Body of pancreas (tissue), 4 donors: ENCODE results near the gene GRIN1. TPM values are rescaled to one million over a fixed set of nuclear protein-coding genes. Genes with fewer than 3 reads are reported as not detected.

Source experiments
- ATAC-seq: fragments of 150-250 bp; one replicate; pipeline ENCODE4 v1.9.1; 2016
- DNase-seq, 4 donors: peaks; one replicate each; pipeline ENCODE4 v3.0.0-alpha.2; 2019
- H3K27ac ChIP-seq, 4 donors: fragments of 200-600 bp; sonication (generic); 1 replicate in 3 of 4; 2 replicates in 1 of 4; pipeline versions ENCODE4 v1.5.1 to v1.6.1; 2016 to 2019; ENCODE audit warnings: mild to moderate bottlenecking in 1 of 4, mixed read lengths in 1 of 4, moderate library complexity in 1 of 4
- H3K27me3 ChIP-seq, 2 donors: fragments of 200-600 bp; sonication (generic); one replicate each; pipeline ENCODE4 v1.6.0; 2016; ENCODE audit warnings: mild to moderate bottlenecking in 1 of 2
- H3K36me3 ChIP-seq, 2 donors: fragments of 200-600 bp; sonication (generic); replicated peaks in 1 of 2; 2 replicates each; pipeline ENCODE4 v1.5.1; 2016; ENCODE audit warnings: low read depth in 2 of 2; ENCODE audit not compliant: insufficient read depth in 1 of 2
- H3K4me1 ChIP-seq: fragments of 200-600 bp; sonication (generic); one replicate; pipeline ENCODE4 v1.6.0; 2016
- H3K4me3 ChIP-seq, 2 donors: fragments of 200-600 bp; sonication (generic); 1 replicate in 1 of 2; 2 replicates in 1 of 2; pipeline ENCODE4 v1.5.1; 2016 to 2019
- H3K9me3 ChIP-seq, 3 donors: fragments of 200-600 bp; sonication (generic); 1 replicate in 2 of 3; 2 replicates in 1 of 3; pipeline ENCODE4 v1.5.1; 2016
- CTCF ChIP-seq, 7 experiments: fragments of 450-650 bp in 4 of 7; fragments of 200-600 bp in 3 of 7; sonication (generic) in 3 of 7; IDR thresholded peaks; one replicate each; pipeline ENCODE4 v1.5.1; 2016 to 2019; ENCODE audit warnings: antibody characterized with exemption in 7 of 7
- POLR2A ChIP-seq, 3 donors: fragments of 450-650 bp; IDR thresholded peaks; one replicate each; pipeline ENCODE4 v1.6.1; 2016; ENCODE audit warnings: antibody characterized with exemption in 3 of 3, mild to moderate bottlenecking in 2 of 3
- WGBS, 2 donors: methylation state at CpG; one replicate each; pipeline ENCODE4 v1.1.5; 2017; 5-methylcytosine and 5-hydroxymethylcytosine counted together
- intact Hi-C: fragments of 100-400 bp; cut with DNase I; formaldehyde crosslinking; loops from one replicate; pipeline ENCODE4 v1.15.1; 2023
- total RNA-seq, 2 donors: library from RNA; depleted of rRNA; stranded (reverse); fragments of >200 nt; gene quantifications; one replicate each; pipeline ENCODE4 v1.1.0, GENCODE V29; 2016

Gene GRIN1
- total RNA-seq, 2 donors from 2014 or later, result not detected

- DNase-seq, result peak; percentile 87 to 92 (median 90)
- Histone ChIP-seq H3K27ac (peak within 1 kb of the TSS; percentile 73 to 90 (median 82)), H3K4me1 (peaks cover 53% of the 10 kb centered on the region), H3K36me3 (no peaks in the 10 kb centered on the region), H3K27me3 (no peaks in the 10 kb centered on the region), H3K4me3 (peak within 1 kb of the TSS; percentile 83 to 97), H3K9me3 (no peaks in the 10 kb centered on the region)
- no peak for TF ChIP-seq CTCF (IDR thresholded peaks at IDR 0.05)
- peak; percentile 53 to 77 (median 66) for TF ChIP-seq POLR2A (IDR thresholded peaks at IDR 0.05)
- intact Hi-C loops, result no loop called here
- peak; percentile 51 for ATAC-seq
- WGBS, 2 donors, result 0% methylated on average over 1 to 74 of the region's 98 CpGs
These were observed 66.4 kb downstream of the GRIN1 start, which contains the start of the genes NDOR1 and TMEM203 for GRCh38 chr9:137205126-137206069. Gene NDOR1, plus strand, starts transcription at chr9:137205700. Its CDS starts 78 bp downstream, at chr9:137205778. Gene TMEM203, minus strand, starts transcription at chr9:137205648. Its CDS starts 234 bp downstream, at chr9:137205414.

- TF ChIP-seq POLR2A (IDR thresholded peaks at IDR 0.05) (no peak), CTCF (IDR thresholded peaks at IDR 0.05) (no peak)
- Histone ChIP-seq H3K9me3 (no peaks in the 10 kb centered on the region), H3K27ac (no peak overlapping the region), H3K27me3 (no peaks in the 10 kb centered on the region), H3K4me3 (no peak overlapping the region), H3K4me1 (peaks cover 46% of the 10 kb centered on the region), H3K36me3 (no peaks in the 10 kb centered on the region)
- DNase-seq (no peak), ATAC-seq (no peak)
- intact Hi-C loops, result no loop called here
- WGBS, 2 donors, result 34 to 43% methylated on average over 7 of the region's 7 CpGs
These were observed 67.6 kb downstream of the GRIN1 start for GRCh38 chr9:137206602-137207001.

- Histone ChIP-seq H3K4me3 (no peak overlapping the region), H3K27me3 (no peaks in the 10 kb centered on the region), H3K9me3 (no peaks in the 10 kb centered on the region), H3K36me3 (no peaks in the 10 kb centered on the region), H3K4me1 (peaks cover 6% of the 10 kb centered on the region), H3K27ac (no peak overlapping the region)
- no peak for DNase-seq
- TF ChIP-seq CTCF (IDR thresholded peaks at IDR 0.05) (no peak), POLR2A (IDR thresholded peaks at IDR 0.05) (no peak)
- intact Hi-C loops, result no loop called here
- no peak for ATAC-seq
- WGBS, 2 donors, result 76 to 88% methylated on average over 11 to 13 of the region's 13 CpGs
These were observed 72.6 kb downstream of the GRIN1 start for GRCh38 chr9:137211532-137211931.

- Histone ChIP-seq H3K27ac (no peak overlapping the region), H3K4me3 (no peak overlapping the region), H3K36me3 (no peaks in the 10 kb centered on the region), H3K4me1 (peaks cover 9% of the 10 kb centered on the region), H3K27me3 (no peaks in the 10 kb centered on the region), H3K9me3 (no peaks in the 10 kb centered on the region)
- ATAC-seq (no peak), DNase-seq (no peak)
- TF ChIP-seq CTCF (IDR thresholded peaks at IDR 0.05) (no peak), POLR2A (IDR thresholded peaks at IDR 0.05) (no peak)
- WGBS, 2 donors, result 78 to 82% methylated on average over 21 of the region's 21 CpGs
- intact Hi-C loops, result no loop called here
These were observed 73.6 kb downstream of the GRIN1 start for GRCh38 chr9:137212520-137212919.
